ENCODE measurements around the gene PWP1.
A peak's percentile ranks its signal among the peaks of the same experiment; 100 is the strongest.

Gene PWP1

DNA sequence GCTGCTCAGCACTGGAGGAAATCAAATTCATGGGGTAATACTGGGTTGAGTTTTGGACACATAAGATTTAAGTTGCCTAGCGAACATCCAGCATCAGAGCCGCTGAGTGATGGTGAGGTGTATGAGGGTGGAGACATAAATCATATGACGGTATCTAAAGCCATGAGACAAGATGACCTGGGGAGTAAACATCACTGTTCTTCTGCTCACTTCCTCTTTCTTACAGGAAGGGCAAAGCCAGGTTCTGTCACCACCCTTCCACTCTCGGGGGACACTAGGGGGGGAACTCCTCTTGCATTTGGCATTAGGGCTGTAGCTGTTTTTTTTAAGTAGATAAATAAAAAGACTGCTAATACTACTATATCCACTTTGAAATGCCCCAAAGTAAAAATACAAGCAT lies 51.3 kb downstream of the PWP1 start:
- no peak for DNase-seq

DNA sequence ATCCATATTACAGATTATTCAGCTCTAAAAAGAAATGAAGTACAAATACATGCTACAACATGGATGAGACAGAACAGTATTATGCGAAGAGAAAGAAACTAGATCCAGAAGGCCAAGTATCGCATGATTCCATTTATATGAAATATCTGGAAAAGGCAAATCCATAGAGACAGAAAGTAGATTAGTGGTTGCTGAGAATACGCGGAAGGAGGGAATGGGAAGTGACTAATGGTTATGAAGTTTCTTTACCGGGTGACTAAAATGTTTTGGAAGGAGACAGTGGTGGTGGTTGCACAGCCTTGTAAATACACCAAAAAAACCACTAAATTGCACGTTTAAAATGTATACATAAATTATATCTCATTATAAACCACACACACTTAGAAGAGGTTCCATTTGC lies 62.9 kb downstream of the PWP1 start:
- DNase-seq = no peak

DNA sequence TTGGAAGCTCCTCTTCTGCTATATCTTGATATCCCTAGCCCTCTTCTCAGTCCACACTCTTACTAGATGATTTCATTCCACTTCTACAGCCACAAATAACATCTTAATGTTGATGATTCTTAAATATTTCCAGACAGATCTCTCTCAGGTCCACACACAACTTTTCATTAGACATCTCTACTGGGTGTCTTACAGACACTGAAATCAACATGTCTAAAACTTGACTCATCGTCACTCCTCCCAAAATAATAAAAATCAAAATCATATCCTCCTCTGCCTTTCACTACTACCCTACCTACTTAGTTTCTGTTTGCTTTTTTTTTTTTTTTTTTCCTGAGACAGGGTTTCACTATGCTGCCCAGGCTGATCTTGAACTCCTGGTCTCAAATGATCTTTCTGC lies 63.5 kb downstream of the PWP1 start:
- no peak for DNase-seq

DNA sequence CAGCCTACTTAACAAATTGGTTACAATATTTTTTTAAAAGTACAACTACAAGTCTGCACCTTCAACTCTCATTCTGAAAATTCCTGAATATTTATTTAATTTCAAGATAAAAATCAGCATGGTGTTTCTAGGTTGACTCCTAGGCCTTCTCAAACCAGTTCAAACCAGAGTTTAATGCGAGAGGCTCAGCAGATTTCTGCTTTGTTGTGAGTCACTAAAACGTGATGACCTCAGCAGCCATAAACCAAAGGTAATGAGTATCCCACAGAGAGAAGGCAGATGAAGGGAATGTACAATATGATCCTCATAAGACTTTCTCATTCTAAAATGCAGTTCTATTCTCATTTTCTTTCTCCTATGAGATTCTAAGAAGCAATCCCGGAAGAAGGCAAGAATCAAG lies 73.8 kb downstream of the PWP1 start:
- peak; percentile 21 for DNase-seq

DNA sequence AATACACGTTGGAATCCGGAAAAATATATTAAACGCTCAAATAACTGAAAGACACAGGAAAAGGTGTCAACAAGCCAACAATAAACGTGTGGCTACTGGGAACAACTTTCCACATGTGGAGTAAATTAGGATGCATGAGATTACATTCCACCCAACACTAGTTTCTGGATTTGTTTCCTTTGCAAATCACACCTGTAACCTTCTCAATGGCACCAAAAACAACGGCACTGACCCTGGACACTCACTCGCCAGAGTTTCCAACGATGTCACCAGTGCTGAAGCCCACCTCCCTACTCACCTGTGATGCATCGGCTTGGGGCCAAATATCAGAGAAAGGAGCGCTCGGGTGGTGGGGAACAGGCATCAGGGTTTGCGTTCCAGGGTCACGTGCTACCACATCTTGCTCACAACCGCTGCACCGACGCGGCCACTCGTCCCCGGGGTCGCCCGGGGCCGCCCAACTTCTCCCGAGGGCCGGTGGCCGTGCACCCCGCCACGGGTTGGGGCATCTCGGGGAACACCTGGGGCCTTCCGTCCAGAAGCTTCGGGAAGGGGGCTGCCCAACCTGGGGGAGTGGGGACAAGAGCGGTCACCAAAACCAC lies 74.7 kb downstream of the PWP1 start:
- DNase-seq = peak; percentile 8 to 19

DNA sequence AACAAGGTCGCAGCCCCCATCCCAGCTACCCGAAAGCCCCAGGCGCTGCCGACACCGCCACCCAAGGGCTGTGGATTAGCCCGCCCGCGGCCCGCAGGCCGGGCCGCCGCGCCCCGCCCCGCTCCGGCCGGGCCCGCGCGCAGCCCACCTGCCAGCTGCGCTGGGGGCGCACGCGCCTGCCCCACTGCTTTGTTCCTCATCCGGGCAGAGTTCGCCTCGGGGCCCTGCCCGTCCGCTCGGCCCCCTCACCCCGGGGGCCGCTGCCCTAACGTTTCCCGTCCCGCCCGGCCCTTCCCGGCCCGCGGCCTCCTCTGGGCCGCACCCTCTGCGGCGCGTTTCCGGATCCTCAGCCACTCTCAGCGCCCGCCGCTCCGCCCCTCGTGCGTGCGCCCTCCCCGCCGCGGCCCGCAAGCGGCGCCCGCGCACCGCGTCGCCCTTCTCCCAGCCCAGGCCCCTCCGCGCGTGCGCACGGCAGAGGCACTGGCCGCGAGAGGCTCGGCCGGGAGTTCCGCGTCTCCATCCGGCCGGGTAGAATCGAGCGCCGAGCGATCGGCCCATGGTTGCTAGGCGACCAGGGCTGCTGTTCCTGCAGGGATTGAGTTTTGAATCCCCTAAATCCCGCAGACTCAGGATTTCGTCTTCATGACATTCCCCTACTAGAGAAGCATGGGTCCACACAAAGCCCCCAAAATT lies 75.4 kb downstream of the PWP1 start, which contains the start of gene PRDM4:
PRDM4 (minus strand) TSS at position 329 of the 693 bp plus-strand sequence. CDS start 622 bp downstream, outside the sequence.
- peak; percentile 82 to 87 for DNase-seq

DNA sequence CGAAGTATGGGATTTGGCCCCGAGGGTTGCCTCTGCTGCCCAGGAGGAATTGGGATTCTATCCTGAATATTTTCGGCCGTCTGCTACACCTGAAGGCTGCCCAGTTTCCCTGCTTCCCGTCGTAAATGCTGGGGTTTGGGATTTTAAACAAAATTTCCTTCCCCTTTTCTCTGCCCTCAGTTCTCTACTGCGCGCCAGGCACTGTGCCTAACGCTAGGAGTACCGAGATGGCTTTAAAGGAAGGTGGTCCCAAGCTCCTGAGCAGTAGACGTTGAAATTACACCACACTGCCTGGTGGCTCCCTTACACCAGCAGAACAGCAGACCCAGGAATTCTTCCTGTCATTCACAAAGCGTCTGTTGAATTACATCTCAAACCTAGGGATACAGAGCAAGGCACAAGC lies 75.9 kb downstream of the PWP1 start:
- no peak for DNase-seq
